OCI-LY3 (cell line): ENCODE results near the gene PBX4.

Experiments used
- H2AFZ ChIP-seq: fragments of 200-600, 300-600 bp; shearing (Covaris generic); 2 replicates; pipeline ENCODE4 v1.6.0; 2014; ENCODE audit warnings: antibody characterized with exemption, low read depth, low read length
- H3K27ac ChIP-seq: fragments of 200-600, 300-600 bp; sonication (generic); 2 replicates; pipeline ENCODE4 v1.5.1; 2014; ENCODE audit warnings: mild to moderate bottlenecking, low read length, moderate library complexity, mixed read lengths
- H3K27me3 ChIP-seq: fragments of 200-600, 300-600 bp; sonication (generic); 2 replicates; pipeline ENCODE4 v1.6.1; 2014; ENCODE audit warnings: low read depth, low read length, mixed read lengths
- H3K36me3 ChIP-seq: fragments of 200-600, 300-600 bp; sonication (generic); replicated peaks from 2 replicates; pipeline ENCODE3; 2014; ENCODE audit warnings: low read depth, low read length, mixed read lengths
- H3K4me1 ChIP-seq: fragments of 300-600, 200-600 bp; sonication (generic); 2 replicates; pipeline ENCODE4 v1.6.1; 2014; ENCODE audit warnings: low read length, mixed read lengths
- H3K4me2 ChIP-seq: fragments of 200-600, 300-600 bp; sonication (generic); 2 replicates; pipeline ENCODE4 v1.6.1; 2014; ENCODE audit warnings: low read length, mixed read lengths
- H3K4me3 ChIP-seq: fragments of 300-600, 200-600 bp; sonication (generic); 2 replicates; pipeline ENCODE4 v1.5.1; 2014; ENCODE audit warnings: antibody characterized with exemption, mild to moderate bottlenecking, low read length, moderate library complexity
- H3K79me2 ChIP-seq: fragments of 300-600, 200-600 bp; shearing (Covaris generic); 2 replicates; pipeline ENCODE4 v1.6.1; 2014; ENCODE audit warnings: mild to moderate bottlenecking, low read length, mixed read lengths
- H3K9ac ChIP-seq: fragments of 300-600, 200-600 bp; shearing (Covaris generic); 2 replicates; pipeline ENCODE4 v1.6.0; 2014; ENCODE audit warnings: mild to moderate bottlenecking, low read length, moderate library complexity
- H3K9me3 ChIP-seq: fragments of 200-600, 300-600 bp; shearing (Covaris generic); 2 replicates; pipeline ENCODE4 v1.6.1; 2014; ENCODE audit warnings: low read length, mixed read lengths; ENCODE audit not compliant: insufficient read depth
- H4K20me1 ChIP-seq: fragments of 200-600, 300-600 bp; sonication (generic); 2 replicates; pipeline ENCODE4 v1.6.1; 2016; ENCODE audit warnings: low read length, mixed read lengths; ENCODE audit not compliant: insufficient read depth
- EZH2phosphoT487 ChIP-seq: fragments of 200-600 bp; shearing (Covaris generic); IDR thresholded peaks from 2 replicates; pipeline ENCODE4 v1.6.1; 2018; ENCODE audit warnings: antibody characterized with exemption, mixed run types, low read depth
- TF ChIP-seq, protein P1 (sequence below): fragments of 200-600, 300-600 bp; sonication (generic); IDR thresholded peaks from 2 replicates; pipeline ENCODE4 v1.5.1; 2014; ENCODE audit warnings: antibody characterized with exemption, low read length, low read depth

Gene PBX4

DNA sequence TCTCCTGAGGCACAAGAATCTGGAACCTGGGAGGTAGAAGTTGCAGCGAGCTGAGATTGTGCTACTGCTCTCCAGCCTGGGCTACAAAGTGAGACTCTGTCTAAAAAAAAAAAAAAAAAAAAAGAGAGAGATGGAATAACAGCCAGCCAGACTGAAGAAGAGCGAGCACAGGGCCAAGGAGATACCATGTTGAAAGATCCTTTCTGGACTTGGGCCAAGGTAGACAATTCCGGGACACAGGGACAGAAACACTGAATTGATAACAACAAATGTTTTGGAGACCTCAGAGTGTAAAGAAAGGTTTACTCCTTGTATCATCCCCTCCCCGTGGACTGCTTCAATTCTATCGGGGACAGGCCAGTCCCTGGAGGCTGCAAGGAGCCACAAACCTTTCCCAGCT lies 4.9 kb upstream of the PBX4 start:
- no peak overlapping the region for H3K4me3 ChIP-seq
- no peaks in the 10 kb centered on the region for H3K79me2 ChIP-seq
- H3K9ac ChIP-seq = no peak overlapping the region
- H3K9me3 ChIP-seq = no peaks in the 10 kb centered on the region
- TF ChIP-seq, protein P1, sequence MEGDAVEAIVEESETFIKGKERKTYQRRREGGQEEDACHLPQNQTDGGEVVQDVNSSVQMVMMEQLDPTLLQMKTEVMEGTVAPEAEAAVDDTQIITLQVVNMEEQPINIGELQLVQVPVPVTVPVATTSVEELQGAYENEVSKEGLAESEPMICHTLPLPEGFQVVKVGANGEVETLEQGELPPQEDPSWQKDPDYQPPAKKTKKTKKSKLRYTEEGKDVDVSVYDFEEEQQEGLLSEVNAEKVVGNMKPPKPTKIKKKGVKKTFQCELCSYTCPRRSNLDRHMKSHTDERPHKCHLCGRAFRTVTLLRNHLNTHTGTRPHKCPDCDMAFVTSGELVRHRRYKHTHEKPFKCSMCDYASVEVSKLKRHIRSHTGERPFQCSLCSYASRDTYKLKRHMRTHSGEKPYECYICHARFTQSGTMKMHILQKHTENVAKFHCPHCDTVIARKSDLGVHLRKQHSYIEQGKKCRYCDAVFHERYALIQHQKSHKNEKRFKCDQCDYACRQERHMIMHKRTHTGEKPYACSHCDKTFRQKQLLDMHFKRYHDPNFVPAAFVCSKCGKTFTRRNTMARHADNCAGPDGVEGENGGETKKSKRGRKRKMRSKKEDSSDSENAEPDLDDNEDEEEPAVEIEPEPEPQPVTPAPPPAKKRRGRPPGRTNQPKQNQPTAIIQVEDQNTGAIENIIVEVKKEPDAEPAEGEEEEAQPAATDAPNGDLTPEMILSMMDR = no peak
- TF ChIP-seq EZH2phosphoT487 = no peak
- H3K4me2 ChIP-seq = no peak overlapping the region
- H2AFZ ChIP-seq = no peak overlapping the region
- H3K27me3 ChIP-seq = no peaks in the 10 kb centered on the region
- 0 out of 2 replicates have a peak, but pooled peaks cover 5% of the 10 kb centered on the region for H3K4me1 ChIP-seq
- no peaks in the 10 kb centered on the region for H4K20me1 ChIP-seq
- no peak overlapping the region for H3K27ac ChIP-seq
- peaks cover 4% of the 10 kb centered on the region for H3K36me3 ChIP-seq

DNA sequence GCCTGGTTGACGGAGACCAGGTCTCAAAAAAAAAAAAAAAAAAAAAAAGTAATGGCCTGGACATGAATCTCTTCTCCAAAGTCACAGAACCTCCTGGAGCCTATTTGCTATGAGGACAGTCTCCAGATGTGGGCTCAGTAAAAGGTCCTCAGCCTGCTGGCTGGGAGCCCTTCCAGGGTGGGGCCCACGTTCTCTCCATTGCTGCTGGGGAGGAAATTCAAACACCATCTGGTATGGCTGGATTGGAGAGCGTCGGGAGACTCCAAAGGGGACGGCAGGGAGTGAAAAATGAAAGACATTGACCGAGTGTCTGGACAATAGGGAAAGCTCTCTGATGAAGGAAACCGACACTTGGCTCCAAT lies 1.3 kb upstream of the PBX4 start:
- H3K27me3 ChIP-seq = no peaks in the 10 kb centered on the region
- no peaks in the 10 kb centered on the region for H3K79me2 ChIP-seq
- H3K27ac ChIP-seq = no peak overlapping the region
- no peaks in the 10 kb centered on the region for H4K20me1 ChIP-seq
- H3K4me1 ChIP-seq = no peaks in the 10 kb centered on the region
- H3K36me3 ChIP-seq = peaks cover 4% of the 10 kb centered on the region
- no peak for TF ChIP-seq EZH2phosphoT487
- TF ChIP-seq, protein P1 = no peak
- no peak overlapping the region for H2AFZ ChIP-seq
- no peak overlapping the region for H3K9ac ChIP-seq
- no peak overlapping the region for H3K4me3 ChIP-seq
- H3K9me3 ChIP-seq = no peaks in the 10 kb centered on the region
- no peak overlapping the region for H3K4me2 ChIP-seq

DNA sequence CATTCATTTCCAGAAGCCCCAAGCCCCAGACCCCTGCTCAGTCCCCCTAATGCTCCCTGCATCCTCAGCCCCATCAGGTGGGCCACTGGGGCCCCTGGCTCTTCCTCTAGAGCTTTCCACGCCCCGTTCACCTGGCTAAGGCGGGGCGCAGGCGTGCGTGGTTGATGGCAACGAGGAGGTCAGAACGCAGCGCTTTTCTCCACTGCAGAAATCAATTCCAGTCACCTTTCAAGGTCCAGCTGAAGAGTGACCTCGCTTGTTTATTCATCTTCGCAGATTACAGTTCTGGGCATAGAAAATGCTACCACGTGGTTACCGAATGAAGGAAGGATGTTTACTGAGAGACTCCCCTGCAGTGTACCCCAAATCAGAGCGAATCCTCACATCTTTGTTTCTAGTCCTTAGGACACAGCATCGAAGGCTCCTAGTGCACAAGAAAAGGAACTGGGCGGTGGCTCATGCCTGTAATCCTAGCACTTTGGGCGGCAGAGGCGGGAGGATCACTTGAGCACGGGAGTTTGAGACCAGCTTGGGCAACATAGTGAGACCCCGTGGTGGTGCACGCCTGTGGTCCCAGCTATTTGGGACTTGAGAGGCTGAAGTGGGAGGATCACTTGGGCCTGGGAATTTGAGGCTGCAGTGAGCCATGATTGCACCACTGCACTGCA lies 828 bp upstream of the PBX4 start:
- peaks cover 1% of the 10 kb centered on the region for H3K36me3 ChIP-seq
- H4K20me1 ChIP-seq = no peaks in the 10 kb centered on the region
- no peak overlapping the region for H3K9ac ChIP-seq
- H3K4me2 ChIP-seq = no peak overlapping the region
- H3K27ac ChIP-seq = no peak overlapping the region
- H3K27me3 ChIP-seq = no peaks in the 10 kb centered on the region
- no peak overlapping the region for H2AFZ ChIP-seq
- no peaks in the 10 kb centered on the region for H3K79me2 ChIP-seq
- no peaks in the 10 kb centered on the region for H3K4me1 ChIP-seq
- H3K9me3 ChIP-seq = no peaks in the 10 kb centered on the region
- TF ChIP-seq, protein P1 = no peak
- TF ChIP-seq EZH2phosphoT487 = no peak
- H3K4me3 ChIP-seq = no peak overlapping the region

DNA sequence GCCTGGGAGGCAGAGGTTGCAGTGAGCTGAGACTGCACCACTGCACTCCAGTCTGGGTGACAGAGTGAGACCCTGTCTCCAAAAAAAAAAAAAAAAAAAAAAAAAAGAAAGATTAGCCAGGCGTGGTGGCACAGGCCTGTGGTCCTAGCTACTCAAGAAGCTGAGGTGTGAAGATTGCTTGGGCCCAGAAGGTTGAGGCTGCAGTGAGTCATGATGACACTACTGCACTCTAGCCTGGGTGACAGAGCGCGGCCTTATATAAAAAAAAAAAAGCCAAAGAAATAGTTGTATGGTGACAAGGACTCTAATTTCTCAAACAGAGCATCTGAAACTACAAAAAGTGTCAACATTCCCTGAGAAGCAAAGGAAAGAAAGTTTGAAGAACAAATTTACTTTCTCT lies 3.4 kb downstream of the PBX4 start:
- no peak overlapping the region for H3K27ac ChIP-seq
- H3K9ac ChIP-seq = no peak overlapping the region
- no peaks in the 10 kb centered on the region for H3K9me3 ChIP-seq
- H3K4me3 ChIP-seq = no peak overlapping the region
- no peak overlapping the region for H3K4me2 ChIP-seq
- TF ChIP-seq, protein P1 = no peak
- no peak for TF ChIP-seq EZH2phosphoT487
- H4K20me1 ChIP-seq = no peaks in the 10 kb centered on the region
- no peaks in the 10 kb centered on the region for H3K79me2 ChIP-seq
- no peak overlapping the region for H2AFZ ChIP-seq
- H3K27me3 ChIP-seq = no peaks in the 10 kb centered on the region
- H3K36me3 ChIP-seq = no peaks in the 10 kb centered on the region
- H3K4me1 ChIP-seq = no peaks in the 10 kb centered on the region
